Stromal cell of bone marrow (primary cell): Measurements from ENCODE around the gene CD247.

Source experiments
- DNase-seq: peaks from one replicate; pipeline ENCODE4 v3.0.0-alpha.2; 2012; ENCODE audit warnings: low read depth

The CD247 gene

DNA sequence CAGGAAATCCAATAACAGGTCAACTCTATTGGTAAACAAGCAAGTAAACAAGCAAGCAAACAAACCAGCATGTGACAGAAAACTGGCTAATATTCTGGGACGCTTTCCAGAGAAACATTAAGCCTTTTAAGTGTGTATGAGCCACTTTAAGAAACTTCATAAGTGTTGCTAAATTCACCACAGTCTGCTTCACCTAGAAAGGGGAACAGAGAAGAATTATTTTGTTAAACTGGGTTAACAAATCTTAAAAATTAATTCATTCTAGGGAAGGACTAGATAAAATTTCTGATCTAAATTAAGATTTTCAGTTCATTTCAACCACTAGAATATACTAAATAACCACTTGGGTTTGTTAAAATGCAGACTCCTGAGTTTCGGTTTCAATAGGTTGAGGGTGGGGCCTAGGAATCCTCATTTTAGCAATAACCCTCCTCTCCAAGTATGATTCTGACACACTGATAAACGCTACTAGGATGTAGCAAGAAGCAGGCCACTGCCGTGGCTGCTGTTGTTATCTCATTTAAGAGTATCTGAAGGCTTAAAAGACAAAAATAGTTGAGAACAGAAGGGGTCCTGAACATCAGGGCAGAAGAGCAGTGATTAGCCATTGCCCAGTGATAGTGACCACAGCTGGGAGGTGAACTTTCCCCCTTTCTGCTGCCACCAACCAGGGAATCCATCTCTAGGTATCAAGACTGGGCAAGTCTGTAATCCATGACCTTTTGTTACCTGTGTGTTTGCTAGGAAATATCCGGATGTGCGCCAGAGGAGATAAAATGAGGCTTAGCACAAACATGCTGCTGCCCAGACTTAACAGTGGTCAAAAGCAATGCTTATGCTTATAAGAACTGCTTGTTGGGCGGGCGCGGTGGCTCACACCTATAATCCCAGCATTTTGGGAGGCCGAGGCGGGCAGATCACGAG is 24.0 kb upstream of the CD247 start:
- no peak for DNase-seq

DNA sequence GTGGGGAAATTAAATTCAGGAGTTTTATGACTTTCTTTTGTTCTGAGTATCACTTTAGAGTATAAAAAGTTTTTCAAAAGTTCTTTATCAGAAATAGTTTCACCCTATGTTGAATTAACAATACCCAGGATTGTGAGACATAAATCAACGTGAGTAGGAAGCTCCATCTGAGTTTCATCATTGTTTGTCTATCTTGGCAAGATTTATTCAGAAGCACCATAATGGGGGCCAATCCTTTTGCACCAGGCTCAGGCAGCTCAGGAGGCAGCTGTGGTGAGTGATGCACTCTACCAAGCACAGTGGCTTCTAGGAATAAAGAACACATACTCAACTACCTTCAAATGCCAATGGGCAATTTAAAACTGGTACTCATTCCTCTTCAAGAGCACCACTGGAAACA is 23.3 kb upstream of the CD247 start:
- DNase-seq: peak; percentile 51

DNA sequence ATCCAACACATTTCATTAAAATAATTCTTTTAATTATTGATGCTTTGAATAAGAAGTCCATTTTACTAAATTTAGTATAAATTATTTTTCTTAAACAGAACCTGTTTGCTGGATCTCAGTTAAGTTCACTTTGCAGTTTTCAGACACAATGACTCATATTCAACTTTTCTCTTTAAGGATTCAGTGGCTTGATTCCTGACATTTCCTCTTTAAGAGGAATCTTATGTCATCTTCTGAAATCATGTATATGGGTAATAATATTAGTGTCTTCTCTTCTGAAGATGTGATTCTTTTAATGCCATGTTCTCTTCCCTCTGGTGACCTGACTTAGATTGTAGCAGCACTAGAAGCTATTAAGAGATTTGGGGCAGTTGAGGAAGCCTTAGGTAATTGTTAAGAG is 22.7 kb upstream of the CD247 start:
- no peak for DNase-seq

DNA sequence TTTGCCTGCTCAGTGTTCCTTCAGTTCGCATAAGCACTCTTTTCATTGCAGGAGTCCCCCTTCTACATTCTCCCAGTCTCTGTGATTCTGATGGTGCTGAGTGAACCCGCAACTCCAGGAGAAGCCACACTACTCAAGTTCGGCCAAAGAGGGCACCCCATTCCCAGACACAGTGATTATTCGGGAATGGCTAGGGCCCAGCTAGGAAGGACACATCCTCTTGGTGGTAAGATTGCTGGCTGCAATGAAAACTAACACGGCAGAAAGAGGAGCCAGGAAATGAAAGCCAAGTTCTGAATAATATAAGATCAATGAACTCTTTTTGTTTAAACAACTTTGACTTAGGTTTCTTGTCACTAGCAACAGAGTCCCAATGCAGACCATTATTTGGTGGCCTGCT is 20.3 kb upstream of the CD247 start:
- no peak for DNase-seq

DNA sequence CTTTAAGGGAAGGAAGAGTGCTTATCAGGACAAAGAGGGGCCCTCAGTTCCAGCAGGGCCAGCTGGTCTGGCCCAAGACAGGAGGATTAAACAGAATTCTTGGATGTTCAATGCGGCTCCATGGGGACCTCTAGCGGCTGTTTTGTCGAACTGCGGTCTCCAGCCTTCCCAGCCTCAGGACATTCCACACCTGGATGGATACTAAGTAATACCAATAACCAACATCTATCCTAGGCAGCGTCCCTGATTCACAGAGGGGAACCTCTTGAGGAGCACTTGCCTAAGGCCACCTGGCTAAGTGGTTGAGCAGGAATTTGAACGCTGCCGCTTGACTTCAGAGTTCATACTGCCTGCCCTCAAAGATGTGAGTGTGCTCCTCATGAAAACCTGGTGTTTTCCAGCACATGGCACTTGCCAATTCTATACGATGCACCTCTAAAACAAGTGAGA is 15.5 kb upstream of the CD247 start:
- no peak for DNase-seq

DNA sequence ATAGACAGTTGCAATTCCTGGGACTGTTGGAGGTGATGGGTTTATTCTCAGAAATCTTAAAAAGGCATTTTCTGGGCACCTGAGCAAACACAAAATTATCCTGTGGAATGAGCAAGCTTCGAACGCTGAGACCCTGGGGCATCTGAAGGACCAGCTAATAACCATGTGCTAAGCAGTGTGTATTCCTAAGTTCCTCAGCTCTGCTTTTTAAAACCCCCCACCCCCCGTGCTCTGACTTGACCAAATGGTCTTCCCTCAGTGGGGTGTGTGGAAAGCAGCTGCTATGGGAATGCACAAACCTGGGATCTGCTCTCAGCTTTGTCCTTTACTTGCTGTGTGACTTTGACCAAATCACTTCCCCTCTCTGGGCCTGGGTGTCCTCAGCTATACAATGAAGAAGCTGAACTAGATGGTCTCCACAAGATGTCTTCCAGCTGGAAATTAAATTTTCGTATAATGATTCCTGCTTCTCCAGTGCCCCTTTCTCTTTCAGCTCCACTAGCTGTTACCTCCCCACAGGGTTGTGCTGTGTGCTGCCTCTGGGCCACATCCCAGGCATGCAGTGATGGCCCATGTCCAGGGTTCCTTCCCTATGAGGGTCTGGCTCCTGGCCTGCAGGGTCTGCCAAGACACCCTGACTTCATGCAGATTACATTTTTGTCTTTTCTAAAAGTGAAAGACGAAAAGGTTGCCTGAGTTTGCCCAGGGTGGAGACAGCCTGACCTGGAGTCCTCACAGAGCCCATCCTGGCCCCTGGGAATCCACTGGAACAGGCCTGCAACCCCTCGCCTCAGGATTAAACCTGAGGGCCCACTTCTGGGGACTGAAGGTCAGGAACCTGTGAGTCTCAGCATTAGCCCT is 14.9 kb upstream of the CD247 start:
- DNase-seq: no peak

DNA sequence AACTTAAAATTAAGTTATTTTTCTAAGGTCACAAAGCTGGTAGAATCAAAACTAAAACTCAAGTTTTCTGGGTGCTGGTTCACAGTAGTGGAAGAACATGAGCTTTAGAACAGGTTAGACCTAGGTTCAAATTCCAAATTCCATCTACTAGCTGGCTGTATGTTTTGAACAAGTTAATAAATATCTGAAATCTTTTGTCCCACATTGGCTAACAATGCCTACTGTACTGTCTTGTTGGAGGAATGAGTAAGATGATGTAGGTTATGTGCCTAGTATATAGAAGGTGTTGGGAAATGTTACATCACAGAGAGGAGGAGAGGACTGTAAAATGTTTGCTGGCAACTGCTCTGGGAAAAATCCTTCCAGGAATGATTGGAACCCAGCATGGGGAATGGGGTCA is 14.0 kb upstream of the CD247 start:
- no peak for DNase-seq

DNA sequence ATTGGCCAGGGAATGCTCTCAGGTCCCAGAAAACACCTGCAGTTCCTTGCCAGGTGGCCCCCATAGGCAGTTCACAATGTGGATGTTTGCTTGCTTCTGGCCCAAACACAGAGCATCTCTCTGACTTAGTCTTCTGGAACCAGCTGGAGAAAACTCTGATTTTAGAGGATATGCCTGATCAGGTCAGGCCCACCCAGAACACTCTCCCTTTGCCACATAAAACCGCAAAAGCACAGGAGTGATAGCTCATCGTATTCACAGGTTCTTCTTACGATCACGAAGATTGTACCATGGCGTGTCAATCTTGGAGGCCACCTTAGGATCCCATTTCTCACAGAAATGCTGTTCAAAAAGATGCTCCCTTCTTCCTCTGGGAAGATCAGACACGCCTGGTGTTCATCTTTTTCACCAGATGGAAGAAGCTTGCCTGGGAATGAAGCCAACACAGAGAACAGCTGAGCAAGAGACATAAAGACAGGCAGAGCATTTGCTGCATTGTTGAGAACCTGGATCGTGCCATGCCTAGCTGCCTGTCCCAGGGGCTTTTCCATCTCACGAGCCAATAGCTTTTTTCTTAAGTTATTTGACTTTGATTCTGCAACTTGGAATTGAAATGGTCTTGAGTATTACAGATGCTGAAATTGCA is 11.6 kb upstream of the CD247 start:
- DNase-seq: no peak

- DNase-seq: no peak
These were observed 9.9 kb upstream of the CD247 start for GRCh38 chr1:167528057-167528728.

DNA sequence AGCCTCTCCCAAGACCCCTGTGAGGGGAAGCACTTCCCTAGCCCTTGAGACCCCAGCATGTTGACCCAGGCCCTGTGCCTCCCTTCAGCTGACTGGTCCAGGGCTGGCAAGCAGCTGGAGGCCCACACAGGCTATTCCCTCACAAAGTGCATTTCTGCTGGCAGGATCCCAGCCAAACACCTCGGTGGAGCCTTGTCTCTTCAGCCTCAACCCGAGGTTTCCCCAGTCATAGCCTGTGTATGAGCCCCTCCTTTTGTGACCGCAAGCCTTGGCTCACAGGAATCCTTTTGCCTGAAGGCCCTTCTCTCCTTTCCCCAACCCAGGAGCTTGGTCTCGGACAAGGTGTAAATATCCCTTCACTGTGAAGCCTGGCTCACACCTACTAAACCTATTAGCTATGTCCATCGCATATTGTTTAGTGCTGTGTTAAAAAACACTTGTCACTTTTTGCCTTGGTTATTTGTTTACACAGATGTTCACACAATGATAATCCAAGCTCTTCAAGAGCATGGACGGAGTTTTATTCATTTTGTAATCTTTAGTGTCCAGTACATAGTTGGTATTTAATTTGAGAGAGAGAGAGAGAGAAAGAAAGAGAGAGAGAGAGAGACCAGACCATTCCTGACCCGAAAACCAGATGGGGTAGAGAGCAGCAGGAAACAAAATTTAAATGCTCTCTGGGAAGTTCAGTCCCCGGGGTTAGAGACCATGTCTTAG is 8.5 kb upstream of the CD247 start:
- DNase-seq: no peak

- no peak for DNase-seq
These were observed 6.3 kb upstream of the CD247 start for GRCh38 chr1:167524651-167525050.

DNA sequence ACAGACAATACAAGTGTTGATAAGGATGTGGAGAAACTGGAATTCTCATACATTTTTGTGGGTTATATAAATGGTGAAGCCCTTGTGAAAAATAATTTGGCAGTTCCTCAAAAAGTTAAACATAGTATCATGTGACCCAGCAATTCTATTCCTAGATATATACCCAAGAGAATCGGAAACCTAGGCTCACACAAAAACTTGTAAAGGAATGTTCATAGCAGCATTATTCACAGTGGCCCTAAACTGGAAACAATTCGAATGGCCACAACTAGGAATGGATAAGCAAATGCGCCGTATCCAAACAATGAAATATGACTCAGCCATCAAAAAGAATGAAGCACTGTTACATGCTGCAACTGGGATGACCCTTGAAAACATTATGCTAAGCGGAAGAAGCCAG is 3.9 kb upstream of the CD247 start:
- no peak for DNase-seq

- no peak for DNase-seq
These were observed 2.4 kb upstream of the CD247 start for GRCh38 chr1:167520711-167521206.

DNA sequence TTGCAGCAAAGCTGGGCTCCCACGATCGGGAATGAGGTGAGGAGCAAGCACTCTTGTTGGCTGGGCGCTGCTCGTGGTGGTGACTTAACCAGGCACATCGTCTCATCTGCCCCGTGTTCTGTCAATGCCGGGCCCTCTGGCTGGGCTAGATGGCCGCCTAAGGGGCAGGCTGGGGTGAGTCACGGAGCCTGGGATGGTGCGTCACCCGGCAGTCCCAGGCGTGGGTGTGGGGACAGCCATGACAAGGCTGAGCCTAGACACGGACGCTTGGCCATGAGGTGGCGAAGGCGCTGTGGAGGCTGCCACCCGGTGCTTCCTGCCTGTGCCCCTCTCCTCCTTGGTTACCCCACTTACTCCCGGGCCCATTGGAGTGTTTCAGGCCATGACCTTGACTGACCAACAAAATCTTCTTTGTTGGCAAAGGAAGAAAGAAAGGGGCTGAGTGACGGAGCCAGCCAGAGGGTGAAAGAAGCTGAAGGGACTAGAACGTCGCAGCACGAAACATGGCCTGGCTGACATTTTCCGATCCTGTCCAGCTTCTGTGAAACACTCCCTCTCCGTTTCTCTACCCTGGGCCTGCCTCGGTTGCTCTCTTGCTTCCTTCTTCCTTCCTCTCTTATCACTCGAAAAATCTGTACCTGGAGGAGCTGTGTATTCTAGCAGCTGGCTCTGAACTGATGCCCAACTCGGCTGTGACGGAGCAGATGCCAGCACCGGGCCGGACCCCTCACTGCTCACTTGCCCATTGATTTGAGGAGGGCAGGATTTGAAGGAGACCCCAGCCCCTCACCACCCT is 596 bp downstream of the CD247 start:
- DNase-seq: no peak

DNA sequence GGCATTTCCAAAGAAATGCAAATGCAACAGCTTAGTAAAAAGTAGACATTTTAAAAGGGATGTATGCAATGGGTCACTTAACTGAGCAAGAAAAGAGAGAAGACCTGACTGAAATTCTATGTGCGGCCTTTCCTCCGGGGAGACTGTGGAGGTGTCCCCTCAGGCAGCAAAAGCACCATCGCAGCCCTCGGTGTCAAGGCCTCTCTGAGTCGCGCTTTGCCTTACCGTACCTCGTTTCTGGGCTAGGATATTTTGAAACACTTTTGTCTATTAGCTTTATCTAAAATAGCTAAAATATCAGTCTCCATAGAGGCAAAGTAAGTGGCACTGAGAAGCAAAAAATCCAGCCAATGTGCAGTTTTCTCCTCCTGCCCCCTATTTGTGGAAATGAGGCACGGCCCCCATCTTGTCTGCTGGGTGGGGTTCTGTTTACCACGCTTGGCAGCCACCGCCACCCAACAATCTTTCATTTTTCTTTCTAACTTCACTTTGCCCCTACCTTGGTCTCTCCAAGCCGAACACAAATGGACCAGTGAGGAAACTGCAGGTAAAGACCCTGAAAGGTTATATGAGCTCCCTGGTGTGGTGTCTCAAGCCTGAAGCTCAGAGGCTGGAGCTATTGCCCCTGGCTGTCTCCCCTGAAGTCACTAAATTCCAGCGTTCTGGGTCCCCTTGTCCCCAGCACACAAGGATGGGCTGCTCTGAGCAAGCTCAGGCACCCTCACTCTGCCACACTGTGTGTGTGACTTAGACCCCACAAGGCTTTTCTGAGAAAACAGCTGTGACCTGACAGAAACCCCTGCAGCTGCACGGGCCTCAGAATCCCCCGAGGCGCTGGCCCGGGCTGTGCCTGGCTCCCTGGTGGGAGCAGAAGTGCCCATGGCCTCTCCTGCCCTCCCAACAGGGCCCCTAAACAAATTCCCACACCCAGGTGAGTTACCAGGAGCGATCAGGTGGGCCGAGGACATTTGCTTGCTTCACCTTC is 1.6 kb downstream of the CD247 start:
- DNase-seq: no peak

DNA sequence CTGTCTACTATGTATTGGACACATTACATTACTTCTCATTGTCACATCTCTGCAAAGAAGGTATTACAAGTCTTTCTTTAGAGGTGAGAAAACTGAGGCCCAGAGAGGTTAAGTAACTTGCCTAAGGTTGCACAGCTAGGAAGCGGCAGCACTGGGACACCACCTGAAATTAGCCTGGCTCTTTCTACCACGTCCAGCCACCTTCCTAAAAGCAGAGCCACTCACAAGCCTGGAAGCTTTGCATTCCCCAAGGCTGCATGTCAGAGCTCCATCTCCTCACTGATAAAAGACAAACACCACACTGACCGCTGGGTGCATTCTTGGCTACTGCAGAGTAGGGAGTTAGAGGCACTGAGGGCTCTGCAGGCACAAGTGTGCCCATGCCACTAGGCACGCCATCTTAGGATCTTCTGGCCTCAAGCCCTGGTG is 2.4 kb downstream of the CD247 start:
- DNase-seq: no peak

DNA sequence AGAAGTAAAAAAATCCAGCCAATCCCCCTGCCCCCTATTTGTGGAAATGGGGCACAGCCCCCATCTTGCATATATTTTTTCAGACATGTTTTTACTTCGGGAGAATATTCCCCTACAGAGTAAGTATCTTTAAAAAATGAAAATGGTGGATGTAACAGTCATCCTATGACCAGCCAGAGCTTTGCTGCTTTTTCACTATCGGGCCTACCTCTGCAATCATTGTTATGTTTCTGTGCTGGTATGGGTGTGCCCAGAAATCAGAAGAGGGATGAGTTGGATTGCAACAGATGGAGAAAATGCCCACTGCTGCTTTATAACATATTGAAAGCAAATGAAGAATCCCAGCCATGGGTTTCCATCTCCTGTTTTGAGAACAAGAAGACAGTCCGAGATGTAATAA is 2.9 kb downstream of the CD247 start:
- DNase-seq: no peak

DNA sequence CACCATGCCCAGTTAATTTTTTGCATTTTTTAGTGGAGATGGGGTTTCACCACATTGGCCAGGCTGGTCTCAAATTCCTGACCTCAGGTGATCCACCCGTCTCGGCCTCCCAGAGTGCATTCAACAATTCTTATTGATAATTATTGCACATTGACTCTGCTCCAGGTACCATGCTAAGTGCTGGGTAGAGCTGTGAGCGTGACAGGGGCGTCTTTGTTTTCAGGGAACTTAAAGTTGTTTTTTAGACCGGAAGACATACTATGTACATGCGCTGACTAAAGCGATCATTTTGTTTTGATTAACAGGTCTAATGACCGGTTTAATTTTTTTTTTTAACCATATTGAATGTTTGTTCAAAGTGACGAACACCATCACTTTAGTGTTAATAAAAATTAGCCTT is 4.0 kb downstream of the CD247 start:
- DNase-seq: no peak

- DNase-seq: no peak
These were observed 6.2 kb downstream of the CD247 start for GRCh38 chr1:167512046-167512654.
